HuH-7.5 (cell line): ENCODE results near the gene PDZD8.
A peak's percentile ranks its signal among the peaks of the same experiment; 100 is the strongest.

Experiments
- DNase-seq: peaks from one replicate; pipeline ENCODE4 v3.0.0; 2011; ENCODE audit warnings: low spot score

The PDZD8 gene

GRCh38 chr10:117375360-117376178 is at the start of gene PDZD8:
TSS of gene PDZD8 (minus strand) at chr10:117375440. CDS start at chr10:117375227, 213 bp downstream.
- peak; percentile 75 for DNase-seq

DNA sequence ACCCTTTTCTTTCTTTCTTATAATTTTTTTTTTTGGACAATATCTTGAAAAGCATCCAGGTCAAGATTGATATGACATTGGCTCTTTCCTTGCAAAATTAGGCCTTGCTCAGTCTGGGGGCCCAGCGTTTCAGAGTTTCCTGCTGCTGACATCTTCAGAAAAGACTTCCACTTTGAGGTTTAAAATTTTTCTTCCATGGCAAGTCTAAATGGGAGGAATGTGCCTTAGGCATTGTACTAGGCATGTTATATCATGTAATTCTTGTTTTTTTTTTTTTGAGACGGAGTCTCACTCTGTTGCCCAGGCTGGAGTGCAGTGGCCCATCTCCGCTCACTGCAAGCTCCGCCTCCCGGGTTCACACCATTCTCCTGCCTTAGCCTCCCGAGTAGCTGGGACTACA is 48.9 kb upstream of the PDZD8 start:
- no peak for DNase-seq

DNA sequence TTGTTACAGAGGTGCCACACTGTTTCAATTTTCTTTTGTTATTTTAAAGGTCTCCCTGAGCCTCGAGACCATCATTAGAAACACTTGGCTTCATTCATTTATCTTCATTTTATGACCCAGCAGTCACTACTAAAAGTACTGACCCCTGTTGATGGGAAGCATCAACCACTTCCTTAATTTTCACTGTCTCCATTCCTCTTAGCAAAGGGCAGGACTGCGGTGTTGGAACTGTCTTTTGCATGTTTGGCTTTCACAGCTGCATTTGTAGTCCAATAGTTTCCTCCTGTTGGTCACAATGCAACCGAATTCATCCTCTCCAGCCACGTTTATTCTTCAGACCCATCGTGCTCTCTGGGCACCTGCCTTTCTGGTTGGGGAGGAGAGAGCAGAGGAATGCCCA is 46.7 kb upstream of the PDZD8 start:
- no peak for DNase-seq

GRCh38 chr10:117420768-117421167 is 45.5 kb upstream of the PDZD8 start:
- DNase-seq = no peak

- DNase-seq = no peak
These were observed 44.7 kb upstream of the PDZD8 start for GRCh38 chr10:117419921-117420320.

DNA sequence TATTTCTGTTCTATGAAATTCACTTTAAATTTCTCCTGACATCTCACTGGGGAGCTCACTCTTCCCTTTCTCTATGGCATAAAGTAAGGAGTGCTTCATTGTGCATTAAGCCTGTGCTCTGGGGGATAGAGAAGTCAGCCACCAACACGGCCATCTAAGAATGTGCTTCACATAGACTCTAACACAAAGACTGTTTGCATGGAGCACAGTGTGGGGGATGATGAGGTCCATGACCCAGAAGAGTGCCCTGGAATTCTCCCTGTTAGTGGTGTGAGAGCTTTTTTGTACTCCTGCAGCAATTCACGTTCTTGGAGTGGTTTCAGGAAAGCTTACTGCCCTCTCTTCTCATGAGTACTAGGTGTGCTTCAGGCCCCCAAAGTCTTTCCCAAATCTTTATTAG is 43.9 kb upstream of the PDZD8 start:
- DNase-seq = no peak

DNA sequence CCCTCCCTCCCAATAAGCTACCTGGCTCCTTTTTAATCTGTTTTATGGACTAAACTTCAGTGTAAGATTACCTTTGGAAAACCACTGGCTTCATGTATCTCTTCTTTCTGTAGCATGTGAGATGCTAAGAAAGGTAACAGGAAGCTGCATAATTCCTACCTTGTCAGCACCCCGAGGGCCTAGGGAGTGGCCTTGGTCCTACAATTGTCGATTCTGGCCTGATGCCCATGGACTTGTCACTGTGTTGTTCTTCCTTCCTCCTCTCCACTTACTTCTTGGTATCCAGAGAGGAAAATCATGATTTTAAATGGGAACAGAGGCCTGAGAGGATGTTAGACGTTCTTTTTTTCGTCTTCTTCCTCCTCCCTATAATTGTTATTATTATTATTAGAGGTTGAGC is 42.9 kb upstream of the PDZD8 start:
- no peak for DNase-seq

GRCh38 chr10:117417196-117417595 is 42.0 kb upstream of the PDZD8 start:
- DNase-seq = no peak

DNA sequence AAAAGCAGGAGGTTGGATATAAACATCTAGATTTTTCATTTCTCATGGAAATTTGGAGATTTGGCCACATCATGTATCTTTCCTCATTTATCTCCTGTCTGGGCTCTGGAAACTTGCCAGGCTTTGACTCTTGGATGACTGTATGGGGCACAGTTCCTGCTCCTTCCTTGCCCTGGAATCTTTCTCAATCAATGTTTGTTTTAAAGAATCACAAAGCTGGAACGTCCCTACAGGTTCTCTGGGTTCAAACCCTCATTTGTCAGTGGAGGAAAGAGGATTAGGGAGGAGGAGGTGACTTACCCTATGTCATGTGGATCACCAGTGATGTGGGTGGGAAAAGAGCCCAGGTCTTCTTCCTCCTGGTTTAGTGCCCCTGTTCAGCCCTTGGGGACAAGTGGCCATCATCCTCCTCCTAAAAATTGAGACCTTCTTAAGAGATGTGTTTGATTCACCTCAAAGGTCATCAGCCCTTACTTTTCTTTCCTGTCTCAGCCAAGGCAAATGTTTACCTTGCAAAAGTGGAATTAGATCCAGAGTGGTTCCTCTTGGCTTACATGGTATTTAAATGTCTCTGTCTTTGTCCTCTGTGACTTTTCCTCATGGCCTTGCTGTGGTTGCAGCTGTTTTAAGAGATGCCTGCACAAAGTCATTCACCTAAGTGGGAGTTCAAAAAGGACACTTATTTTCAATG is 38.8 kb upstream of the PDZD8 start:
- DNase-seq = no peak

DNA sequence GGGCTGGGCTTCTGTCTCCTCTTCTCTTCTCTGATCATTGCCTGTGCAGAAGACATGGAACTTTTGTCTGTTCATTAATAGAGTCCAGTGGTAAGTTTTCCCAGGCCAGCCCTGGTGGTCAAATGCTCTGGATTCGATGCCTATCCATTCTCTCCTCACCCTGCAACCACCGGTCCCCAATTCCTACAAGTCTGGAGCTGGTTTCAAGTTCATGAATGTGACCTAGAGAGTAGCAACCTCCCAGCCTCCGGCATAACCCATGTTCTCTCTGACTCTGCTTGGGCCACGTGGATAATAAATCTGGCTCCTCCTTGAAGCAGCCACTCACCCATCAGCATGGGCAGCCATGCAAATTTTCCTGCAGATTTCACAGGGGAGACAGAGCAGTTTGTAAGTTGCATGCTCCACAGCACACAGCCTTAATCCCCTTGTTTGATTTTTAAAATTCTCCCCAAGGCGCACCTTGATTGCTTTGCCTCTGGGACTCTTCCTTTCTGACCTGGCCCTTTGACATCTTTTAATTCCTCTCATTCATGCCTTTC is 37.3 kb upstream of the PDZD8 start:
- no peak for DNase-seq

DNA sequence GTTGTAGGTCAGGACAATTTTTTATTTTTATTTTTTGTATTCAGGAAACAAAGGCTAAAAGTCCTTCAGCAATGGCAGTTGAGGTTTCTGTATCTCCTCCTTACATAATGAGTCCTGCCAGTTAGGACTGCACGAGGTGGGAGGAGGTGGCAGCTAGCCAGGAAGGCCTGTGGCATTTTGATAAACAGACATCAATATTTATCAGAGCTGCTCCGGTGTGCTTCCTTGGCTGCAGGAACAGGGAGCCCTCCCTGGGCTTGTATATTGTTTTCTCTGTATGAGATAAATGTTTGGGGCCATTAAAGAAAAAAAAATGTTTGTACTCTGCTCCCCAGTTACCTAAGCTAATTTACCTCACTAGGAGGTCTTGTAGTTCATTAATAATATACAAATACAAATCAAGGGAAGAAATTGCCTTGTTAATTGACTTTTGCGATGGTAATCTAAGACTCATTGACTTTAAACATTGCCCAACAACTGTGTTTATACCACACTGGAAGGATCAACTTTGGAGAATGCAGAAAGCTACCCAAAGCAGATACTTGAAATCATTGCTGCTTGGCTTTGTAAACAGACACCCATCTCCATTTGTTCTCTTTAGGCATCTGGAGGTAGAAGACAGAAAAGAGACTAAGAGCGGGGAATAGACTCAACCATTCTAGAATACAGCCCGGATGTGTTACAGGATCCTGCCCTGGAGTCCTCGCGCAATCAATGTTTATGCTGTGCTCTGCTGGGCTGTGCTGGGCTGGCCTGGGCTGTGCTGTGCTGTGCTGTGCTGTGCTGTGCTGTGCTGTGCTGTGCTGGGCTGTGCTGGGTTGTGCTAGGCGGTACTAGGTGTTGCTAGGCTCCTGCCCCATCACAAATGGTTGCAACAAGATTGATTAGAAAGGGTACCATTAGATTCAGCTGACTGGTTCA is 36.5 kb upstream of the PDZD8 start:
- no peak for DNase-seq

GRCh38 chr10:117410557-117410956 is 35.3 kb upstream of the PDZD8 start:
- DNase-seq = no peak

DNA sequence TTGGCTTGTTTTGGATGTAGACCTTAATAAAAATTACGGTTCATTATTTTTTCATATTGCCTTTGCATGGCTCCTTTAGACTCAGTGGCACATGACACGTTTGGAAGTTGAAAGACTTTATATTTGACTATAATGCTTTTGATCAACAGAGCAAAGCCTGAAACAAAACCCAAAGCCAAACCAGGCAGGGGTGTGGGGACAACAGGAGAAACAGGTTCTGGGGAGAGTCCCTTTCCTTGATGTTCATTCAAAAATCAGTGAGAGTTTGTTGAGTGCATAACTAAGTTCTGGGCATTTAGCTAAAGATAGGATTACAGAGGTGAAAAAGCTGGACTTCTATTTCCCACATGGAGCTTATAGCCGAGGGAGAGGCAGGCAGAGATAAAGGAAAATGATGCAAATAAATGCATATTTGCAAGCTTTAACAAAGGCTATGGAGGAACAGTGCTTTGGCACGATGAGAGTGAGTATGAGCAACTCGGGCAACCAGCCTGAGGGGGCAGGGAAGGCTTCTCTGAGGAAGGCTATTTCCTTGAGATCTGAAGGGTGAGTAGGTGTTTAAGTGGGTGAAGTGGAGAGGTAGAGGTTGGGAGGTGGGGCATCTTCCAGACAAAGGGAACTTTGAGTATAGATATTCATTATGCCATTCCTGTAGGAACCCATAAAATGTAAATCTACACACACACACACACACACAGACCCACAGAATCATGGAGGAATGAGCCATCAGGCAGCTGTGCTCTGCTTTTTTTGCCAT is 34.5 kb upstream of the PDZD8 start:
- no peak for DNase-seq

DNA sequence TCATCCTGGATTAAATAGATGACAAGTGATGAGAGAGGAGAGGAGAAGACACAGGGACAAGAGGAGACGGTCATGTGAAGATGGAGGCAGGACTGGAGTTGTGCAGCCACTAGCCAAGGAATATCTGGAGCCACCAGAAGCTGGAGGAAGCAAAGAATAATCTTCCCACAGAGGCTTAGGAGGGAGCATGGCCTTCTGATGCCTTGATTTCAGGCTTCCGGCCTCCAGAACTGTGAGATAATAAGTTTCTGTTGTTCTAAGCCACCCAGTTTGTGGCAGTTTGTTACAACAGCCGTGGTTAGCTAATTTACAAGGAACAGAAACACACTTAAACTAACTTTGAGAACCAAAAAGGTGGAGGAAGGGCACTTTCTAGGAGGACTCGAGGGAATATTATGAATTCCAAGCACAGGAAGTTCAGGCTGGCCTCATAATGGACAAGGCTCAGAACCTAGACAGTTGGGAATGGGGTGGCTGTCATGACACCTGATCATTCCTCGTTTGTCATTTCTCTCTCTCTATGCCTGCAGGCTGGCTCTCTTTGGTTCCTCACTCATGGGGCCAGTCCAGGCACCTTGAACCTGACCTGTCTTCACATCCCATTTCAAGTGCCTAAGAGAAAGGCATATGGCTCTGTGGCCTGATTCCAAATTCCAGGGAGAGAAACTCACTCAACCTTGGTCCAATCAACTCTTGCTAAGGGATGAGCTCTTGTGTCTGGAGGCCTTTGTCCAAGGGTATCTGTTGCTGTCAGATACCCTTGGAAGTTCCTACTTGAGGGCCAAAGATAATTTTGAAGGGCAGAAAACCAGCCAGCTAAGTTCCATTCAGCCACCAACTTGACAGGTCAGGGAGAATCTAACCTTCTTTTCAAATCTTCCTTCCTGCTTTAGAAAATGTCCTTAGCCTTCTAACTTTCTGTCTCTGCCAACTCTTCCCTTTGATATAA is 33.5 kb upstream of the PDZD8 start:
- no peak for DNase-seq

- no peak for DNase-seq
These were observed 30.5 kb upstream of the PDZD8 start for GRCh38 chr10:117405730-117406129.

- no peak for DNase-seq
These were observed 25.1 kb upstream of the PDZD8 start for GRCh38 chr10:117400329-117400728.

- no peak for DNase-seq
These were observed 24.3 kb upstream of the PDZD8 start for GRCh38 chr10:117399341-117400196.

GRCh38 chr10:117398029-117398428 is 22.8 kb upstream of the PDZD8 start:
- no peak for DNase-seq
